HepG2 (cell line): ENCODE measurements around the gene ALKBH4. TPM values are rescaled to one million over a fixed set of nuclear protein-coding genes. Genes with fewer than 3 reads are reported as not detected.

Source experiments
- CBX2 ChIP-seq, 2 experiments: fragments of 200-600 bp in 1 of 2; sonication (generic); formaldehyde crosslinking in 1 of 2; IDR thresholded peaks; 2 replicates each; pipeline versions ENCODE4 v1.7.0 to v1.8.1; 2018 to 2022; ENCODE audit warnings: low read depth in 2 of 2, low read length in 1 of 2, mild to moderate bottlenecking in 1 of 2, missing genetic modification reagents in 1 of 2
- EP300 ChIP-seq, 3 experiments: sonication (generic) in 1 of 3; formaldehyde crosslinking in 1 of 3; IDR thresholded peaks; 2 replicates each; pipeline versions ENCODE4 v1.5.1 to v1.6.1; 2011 to 2020; ENCODE audit warnings: low read depth in 2 of 3, low read length in 2 of 3, borderline replicate concordance in 1 of 3, improper control_type of control experiment in 1 of 3, mild to moderate bottlenecking in 1 of 3, missing genetic modification reagents in 1 of 3, moderate library complexity in 1 of 3
- HNF4G ChIP-seq, 2 experiments: sonication (generic) in 1 of 2; formaldehyde crosslinking in 1 of 2; IDR thresholded peaks; 2 replicates each; pipeline versions ENCODE4 v1.4.0 to v1.6.1; 2011 to 2020; ENCODE audit warnings: borderline replicate concordance in 2 of 2, low read depth in 2 of 2, mild to moderate bottlenecking in 2 of 2, low read length in 1 of 2, missing genetic modification reagents in 1 of 2, moderate library complexity in 1 of 2
- HOXA9 ChIP-seq: sonication (generic); formaldehyde crosslinking; IDR thresholded peaks from 2 replicates; pipeline ENCODE4 v1.8.1; 2022; ENCODE audit warnings: missing genetic modification reagents, mild to moderate bottlenecking, moderate library complexity, borderline replicate concordance
- HOXD1 ChIP-seq: sonication (generic); formaldehyde crosslinking; IDR thresholded peaks from 2 replicates; pipeline ENCODE4 v1.5.0; 2020; ENCODE audit warnings: missing genetic modification reagents
- MXI1 ChIP-seq: IDR thresholded peaks from 3 replicates; pipeline ENCODE4 v1.6.1; 2012; ENCODE audit warnings: low read depth, low read length, inconsistent platforms, borderline replicate concordance
- RBM39 ChIP-seq: fragments of 200-400 bp; formaldehyde crosslinking; IDR thresholded peaks from one replicate; pipeline ENCODE4 v1.6.1; 2018; ENCODE audit warnings: antibody characterized with exemption, mild to moderate bottlenecking, low read depth, low read length; ENCODE audit not compliant: poor library complexity, severe bottlenecking
- SP140L ChIP-seq: sonication (generic); formaldehyde crosslinking; IDR thresholded peaks from 2 replicates; pipeline ENCODE4 v1.4.0; 2020; ENCODE audit warnings: missing genetic modification reagents, borderline replicate concordance
- ZNF101 ChIP-seq: sonication (generic); formaldehyde crosslinking; IDR thresholded peaks from 2 replicates; pipeline ENCODE4 v1.4.0; 2020; ENCODE audit warnings: mild to moderate bottlenecking, low read depth, missing genetic modification reagents, borderline replicate concordance
- ZNF207 ChIP-seq: fragments of 450-650 bp; IDR thresholded peaks from 2 replicates; pipeline ENCODE4 v1.6.1; 2016; ENCODE audit warnings: antibody characterized with exemption, borderline replicate concordance
- ZNF383 ChIP-seq: sonication (generic); formaldehyde crosslinking; IDR thresholded peaks from 2 replicates; pipeline ENCODE4 v1.4.0; 2020; ENCODE audit warnings: missing genetic modification reagents, mild to moderate bottlenecking, borderline replicate concordance
- ZNF530 ChIP-seq: sonication (generic); formaldehyde crosslinking; IDR thresholded peaks from 2 replicates; pipeline ENCODE4 v1.5.0; 2020; ENCODE audit warnings: low read depth, mild to moderate bottlenecking, missing genetic modification reagents
- ZNF546 ChIP-seq: sonication (generic); formaldehyde crosslinking; conservative IDR thresholded peaks from 2 replicates; pipeline ENCODE4 v1.8.1; 2023; ENCODE audit warnings: mild to moderate bottlenecking, missing genetic modification reagents
- polyA plus RNA-seq, 8 experiments: library from polyadenylated mRNA; depleted of rRNA in 3 of 8; stranded (reverse) in 7 of 8; unstranded in 1 of 8; fragments of >200 nt; fragmentation: Illumina TruSeq in 4 of 8; extraction: Trizol in 4 of 8; gene quantifications; 2 replicates each; pipeline versions ENCODE4 v1.2.1 to v1.2.3, GENCODE V29; 2011 to 2016; ENCODE audit warnings: low read depth in 4 of 8, missing spikeins in 1 of 8, mixed read lengths in 1 of 8; ENCODE audit not compliant: insufficient read depth in 1 of 8
- total RNA-seq, 5 experiments: library from RNA; depleted of rRNA; stranded (reverse); fragments of >200 nt; fragmentation: Illumina TruSeq; extraction: Trizol; gene quantifications; 2 replicates each; pipeline ENCODE4 v1.2.3, GENCODE V29; 2016; ENCODE audit warnings: low read depth in 1 of 5
- TF ChIP-seq, protein P1 (sequence below): sonication (generic); formaldehyde crosslinking; IDR thresholded peaks from 2 replicates; pipeline ENCODE4 v1.4.0; 2020; ENCODE audit warnings: missing genetic modification reagents
- TF ChIP-seq, protein P2 (sequence below): sonication (generic); formaldehyde crosslinking; IDR thresholded peaks from 2 replicates; pipeline ENCODE4 v1.5.1; 2020; ENCODE audit warnings: mild to moderate bottlenecking, missing genetic modification reagents
- TF ChIP-seq, protein P3 (sequence below): sonication (generic); formaldehyde crosslinking; IDR thresholded peaks from 2 replicates; pipeline ENCODE4 v1.4.0; 2020; ENCODE audit warnings: mild to moderate bottlenecking, missing genetic modification reagents
- TF ChIP-seq, protein P4 (sequence below): IDR thresholded peaks from 2 replicates; pipeline ENCODE4 v1.6.1; 2012; ENCODE audit warnings: low read depth, low read length, improper control_type of control experiment

The ALKBH4 gene
- total and polyA plus RNA-seq, 2 of the 13 experiments (the other 11 are each of a cell fraction or from before 2014, with no cell fraction given): 2.6 to 8.8 TPM

DNA sequence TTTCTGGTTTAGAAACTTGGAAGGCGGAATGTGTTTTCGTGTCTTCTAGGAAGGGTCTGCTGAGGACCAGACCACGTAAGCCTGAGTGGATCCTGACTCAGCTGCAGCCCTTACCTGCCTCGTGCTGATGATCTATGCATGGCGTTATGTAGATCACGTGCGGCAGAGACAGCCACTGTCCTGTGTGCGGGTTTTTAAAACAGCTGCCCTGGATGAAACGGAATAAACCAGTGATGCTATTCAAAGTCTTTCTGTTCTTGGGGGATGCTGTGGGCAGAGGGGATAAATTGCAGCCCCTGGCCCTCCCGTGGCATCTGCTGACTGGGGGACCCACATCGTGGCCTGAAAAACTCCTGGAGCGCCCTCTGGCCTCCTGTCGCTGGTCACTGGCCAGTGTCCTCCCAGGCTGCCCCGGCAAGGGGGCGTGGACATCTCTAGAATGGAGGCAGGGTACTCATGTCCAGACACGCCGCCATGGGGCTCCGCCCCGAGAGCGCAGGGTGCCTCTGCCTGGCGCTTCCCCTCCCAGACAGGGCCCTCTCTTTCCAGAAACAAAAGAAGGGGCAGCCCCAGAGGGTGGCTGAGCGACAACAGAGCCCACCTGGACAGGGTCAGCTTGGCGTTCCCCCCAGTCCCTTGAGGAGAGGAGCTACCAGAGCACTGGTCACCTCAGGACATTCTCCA lies 13.2 kb downstream of the ALKBH4 start (continued):
- no peak for TF ChIP-seq ZNF101 (CRISPR knock-in tag)
- no peak for TF ChIP-seq SP140L
- TF ChIP-seq RBM39: peak; percentile 44
- no peak for TF ChIP-seq ZNF383 (CRISPR knock-in tag)
- TF ChIP-seq HOXA9: no peak
- TF ChIP-seq, protein P1, sequence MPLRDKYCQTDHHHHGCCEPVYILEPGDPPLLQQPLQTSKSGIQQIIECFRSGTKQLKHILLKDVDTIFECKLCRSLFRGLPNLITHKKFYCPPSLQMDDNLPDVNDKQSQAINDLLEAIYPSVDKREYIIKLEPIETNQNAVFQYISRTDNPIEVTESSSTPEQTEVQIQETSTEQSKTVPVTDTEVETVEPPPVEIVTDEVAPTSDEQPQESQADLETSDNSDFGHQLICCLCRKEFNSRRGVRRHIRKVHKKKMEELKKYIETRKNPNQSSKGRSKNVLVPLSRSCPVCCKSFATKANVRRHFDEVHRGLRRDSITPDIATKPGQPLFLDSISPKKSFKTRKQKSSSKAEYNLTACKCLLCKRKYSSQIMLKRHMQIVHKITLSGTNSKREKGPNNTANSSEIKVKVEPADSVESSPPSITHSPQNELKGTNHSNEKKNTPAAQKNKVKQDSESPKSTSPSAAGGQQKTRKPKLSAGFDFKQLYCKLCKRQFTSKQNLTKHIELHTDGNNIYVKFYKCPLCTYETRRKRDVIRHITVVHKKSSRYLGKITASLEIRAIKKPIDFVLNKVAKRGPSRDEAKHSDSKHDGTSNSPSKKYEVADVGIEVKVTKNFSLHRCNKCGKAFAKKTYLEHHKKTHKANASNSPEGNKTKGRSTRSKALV: 0 out of 2 replicates have a peak, but pooled peaks have one; percentile 50
- no peak for TF ChIP-seq ZNF207
- TF ChIP-seq CBX2 (IDR thresholded peaks at IDR 0.05; ENCODE audit: low read depth, low read length): no peak
- TF ChIP-seq CBX2 (CRISPR knock-in tag; IDR thresholded peaks at IDR 0.05; ENCODE audit: low read depth): no peak
- TF ChIP-seq MXI1: peak; percentile 57; the same call in 1 of the 3 replicates
- TF ChIP-seq, protein P2, sequence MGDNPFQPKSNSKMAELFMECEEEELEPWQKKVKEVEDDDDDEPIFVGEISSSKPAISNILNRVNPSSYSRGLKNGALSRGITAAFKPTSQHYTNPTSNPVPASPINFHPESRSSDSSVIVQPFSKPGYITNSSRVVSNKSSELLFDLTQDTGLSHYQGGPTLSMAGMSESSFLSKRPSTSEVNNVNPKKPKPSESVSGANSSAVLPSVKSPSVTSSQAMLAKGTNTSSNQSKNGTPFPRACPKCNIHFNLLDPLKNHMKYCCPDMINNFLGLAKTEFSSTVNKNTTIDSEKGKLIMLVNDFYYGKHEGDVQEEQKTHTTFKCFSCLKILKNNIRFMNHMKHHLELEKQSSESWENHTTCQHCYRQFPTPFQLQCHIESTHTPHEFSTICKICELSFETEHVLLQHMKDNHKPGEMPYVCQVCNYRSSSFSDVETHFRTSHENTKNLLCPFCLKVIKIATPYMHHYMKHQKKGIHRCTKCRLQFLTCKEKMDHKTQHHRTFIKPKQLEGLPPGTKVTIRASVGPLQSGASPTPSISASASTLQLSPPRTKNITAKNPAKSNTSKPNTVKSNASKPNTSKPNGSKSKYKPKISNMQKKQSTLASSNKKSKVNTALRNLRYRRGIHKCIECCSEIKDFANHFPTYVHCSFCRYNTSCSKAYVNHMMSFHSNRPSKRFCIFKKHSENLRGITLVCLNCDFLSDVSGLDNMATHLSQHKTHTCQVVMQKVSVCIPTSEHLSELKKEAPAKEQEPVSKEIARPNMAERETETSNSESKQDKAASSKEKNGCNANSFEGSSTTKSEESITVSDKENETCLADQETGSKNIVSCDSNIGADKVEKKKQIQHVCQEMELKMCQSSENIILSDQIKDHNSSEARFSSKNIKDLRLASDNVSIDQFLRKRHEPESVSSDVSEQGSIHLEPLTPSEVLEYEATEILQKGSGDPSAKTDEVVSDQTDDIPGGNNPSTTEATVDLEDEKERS (CRISPR knock-in tag): no peak
- TF ChIP-seq, protein P3, sequence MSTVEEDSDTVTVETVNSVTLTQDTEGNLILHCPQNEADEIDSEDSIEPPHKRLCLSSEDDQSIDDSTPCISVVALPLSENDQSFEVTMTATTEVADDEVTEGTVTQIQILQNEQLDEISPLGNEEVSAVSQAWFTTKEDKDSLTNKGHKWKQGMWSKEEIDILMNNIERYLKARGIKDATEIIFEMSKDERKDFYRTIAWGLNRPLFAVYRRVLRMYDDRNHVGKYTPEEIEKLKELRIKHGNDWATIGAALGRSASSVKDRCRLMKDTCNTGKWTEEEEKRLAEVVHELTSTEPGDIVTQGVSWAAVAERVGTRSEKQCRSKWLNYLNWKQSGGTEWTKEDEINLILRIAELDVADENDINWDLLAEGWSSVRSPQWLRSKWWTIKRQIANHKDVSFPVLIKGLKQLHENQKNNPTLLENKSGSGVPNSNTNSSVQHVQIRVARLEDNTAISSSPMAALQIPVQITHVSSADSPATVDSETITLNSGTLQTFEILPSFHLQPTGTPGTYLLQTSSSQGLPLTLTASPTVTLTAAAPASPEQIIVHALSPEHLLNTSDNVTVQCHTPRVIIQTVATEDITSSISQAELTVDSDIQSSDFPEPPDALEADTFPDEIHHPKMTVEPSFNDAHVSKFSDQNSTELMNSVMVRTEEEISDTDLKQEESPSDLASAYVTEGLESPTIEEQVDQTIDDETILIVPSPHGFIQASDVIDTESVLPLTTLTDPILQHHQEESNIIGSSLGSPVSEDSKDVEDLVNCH (CRISPR knock-in tag): no peak
- TF ChIP-seq, protein P4, sequence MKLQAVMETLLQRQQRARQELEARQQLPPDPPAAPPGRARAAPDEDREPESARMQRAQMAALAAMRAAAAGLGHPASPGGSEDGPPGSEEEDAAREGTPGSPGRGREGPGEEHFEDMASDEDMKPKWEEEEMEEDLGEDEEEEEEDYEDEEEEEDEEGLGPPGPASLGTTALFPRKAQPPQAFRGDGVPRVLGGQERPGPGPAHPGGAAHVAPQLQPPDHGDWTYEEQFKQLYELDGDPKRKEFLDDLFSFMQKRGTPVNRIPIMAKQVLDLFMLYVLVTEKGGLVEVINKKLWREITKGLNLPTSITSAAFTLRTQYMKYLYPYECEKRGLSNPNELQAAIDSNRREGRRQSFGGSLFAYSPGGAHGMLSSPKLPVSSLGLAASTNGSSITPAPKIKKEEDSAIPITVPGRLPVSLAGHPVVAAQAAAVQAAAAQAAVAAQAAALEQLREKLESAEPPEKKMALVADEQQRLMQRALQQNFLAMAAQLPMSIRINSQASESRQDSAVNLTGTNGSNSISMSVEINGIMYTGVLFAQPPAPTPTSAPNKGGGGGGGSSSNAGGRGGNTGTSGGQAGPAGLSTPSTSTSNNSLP: no peak
- 0 out of 2 replicates have a peak, but pooled peaks have one; percentile 36 for TF ChIP-seq HOXD1 (CRISPR knock-in tag)
- TF ChIP-seq EP300 (IDR thresholded peaks at IDR 0.05; ENCODE audit: low read depth in 2 of 2, low read length in 2 of 2): no peak
- no peak for TF ChIP-seq EP300 (CRISPR knock-in tag; IDR thresholded peaks at IDR 0.05; ENCODE audit: borderline replicate concordance)
- TF ChIP-seq HNF4G (IDR thresholded peaks at IDR 0.05; ENCODE audit: borderline replicate concordance, low read depth, low read length): no peak
- no peak for TF ChIP-seq HNF4G (CRISPR knock-in tag; IDR thresholded peaks at IDR 0.05; ENCODE audit: borderline replicate concordance, low read depth)
- TF ChIP-seq ZNF546: no peak
- no peak for TF ChIP-seq ZNF530 (CRISPR knock-in tag)
